Measurements from ENCODE around the gene TES.
A peak's percentile ranks its signal among the peaks of the same experiment; 100 is the strongest.

Gene TES

DNA sequence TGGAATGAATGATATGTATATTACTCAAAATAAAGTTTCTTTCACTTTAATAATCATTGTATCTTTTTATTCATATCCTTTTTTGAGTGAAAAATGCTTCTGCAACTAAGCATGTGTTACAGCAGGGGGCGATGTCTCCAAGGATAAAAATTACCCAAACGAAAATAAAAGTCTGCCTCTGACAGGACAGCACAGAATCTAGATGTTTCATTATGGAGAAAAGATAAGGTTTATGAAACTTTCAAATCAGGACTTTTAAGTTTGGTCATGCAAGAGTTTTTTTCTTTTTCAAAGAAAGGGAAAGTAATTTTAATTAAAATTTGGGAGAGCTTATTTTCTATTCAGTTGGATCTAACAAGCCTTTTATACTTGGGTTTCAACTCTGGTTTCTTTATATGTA, 48.4 kb downstream of the TES start:
- no peak overlapping the region for H3K4me3 ChIP-seq (ENCODE audit: low read depth, low read length)
- peak; percentile 36; the same call in 1 of the 2 replicates for TF ChIP-seq CTCF (IDR thresholded peaks at IDR 0.05; ENCODE audit: low read depth, low read length)

DNA sequence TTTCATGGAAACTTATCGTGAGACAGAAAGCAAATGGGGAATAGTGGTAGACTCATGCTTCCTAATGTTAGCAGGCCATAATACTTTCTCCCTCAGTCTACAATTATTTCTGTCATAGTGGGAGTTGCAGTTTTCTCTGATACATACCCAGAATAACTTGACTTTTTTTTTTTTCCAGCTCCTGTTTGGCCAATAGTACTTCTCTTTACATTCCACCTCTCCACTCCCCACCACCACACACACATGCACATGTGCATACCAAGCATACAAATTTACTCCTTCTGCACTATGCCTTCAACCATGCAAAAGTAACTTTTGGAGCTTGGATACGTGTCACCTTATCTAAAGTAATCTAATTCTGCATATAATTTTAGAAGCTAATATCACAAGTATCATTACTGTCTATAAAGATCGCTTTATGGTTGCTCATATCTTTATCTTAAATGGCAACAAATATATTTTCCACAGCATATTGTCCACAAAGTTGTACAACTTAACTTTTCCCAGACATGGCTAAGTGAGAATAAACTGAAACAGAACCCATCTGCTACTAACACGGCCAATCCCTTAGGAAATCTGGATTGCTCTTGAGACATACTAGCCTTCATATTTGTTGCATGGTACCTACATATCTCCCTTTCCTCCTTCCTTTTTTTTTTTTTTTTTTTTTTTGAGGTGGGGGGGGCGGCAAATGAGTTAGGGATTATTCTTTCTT, 49.0 kb downstream of the TES start:
- H3K4me3 ChIP-seq (ENCODE audit: low read depth, low read length), result no peak overlapping the region
- TF ChIP-seq CTCF (IDR thresholded peaks at IDR 0.05; ENCODE audit: low read depth, low read length), result no peak

DNA sequence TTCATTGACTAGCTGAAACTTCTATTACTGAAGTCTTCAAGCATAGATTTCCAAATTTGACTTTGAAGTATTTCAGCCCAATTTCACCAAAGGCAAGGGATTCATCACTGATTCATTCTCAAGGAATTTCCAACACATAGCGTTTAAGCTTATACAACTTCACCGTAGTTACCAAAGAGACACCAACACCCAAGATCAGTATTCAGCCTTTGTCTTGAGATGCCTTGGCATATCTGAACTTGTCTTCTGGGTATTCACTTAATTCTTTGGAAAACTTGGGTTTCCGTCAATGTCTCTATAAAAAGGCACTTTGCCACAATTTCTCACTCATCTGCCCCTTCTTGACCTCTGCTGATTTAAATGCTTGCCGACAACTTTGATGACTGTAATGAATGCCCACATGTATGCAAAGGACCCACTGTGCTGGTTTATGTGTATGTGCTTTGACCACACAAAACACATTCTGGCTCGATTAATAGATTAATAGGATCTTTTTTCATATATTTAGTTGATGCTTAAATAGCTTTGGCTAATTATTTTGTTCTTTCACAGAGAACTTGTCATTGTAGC, 49.6 kb downstream of the TES start:
- no peak for TF ChIP-seq CTCF (IDR thresholded peaks at IDR 0.05; ENCODE audit: low read depth, low read length)
- no peak overlapping the region for H3K4me3 ChIP-seq (ENCODE audit: low read depth, low read length)

DNA sequence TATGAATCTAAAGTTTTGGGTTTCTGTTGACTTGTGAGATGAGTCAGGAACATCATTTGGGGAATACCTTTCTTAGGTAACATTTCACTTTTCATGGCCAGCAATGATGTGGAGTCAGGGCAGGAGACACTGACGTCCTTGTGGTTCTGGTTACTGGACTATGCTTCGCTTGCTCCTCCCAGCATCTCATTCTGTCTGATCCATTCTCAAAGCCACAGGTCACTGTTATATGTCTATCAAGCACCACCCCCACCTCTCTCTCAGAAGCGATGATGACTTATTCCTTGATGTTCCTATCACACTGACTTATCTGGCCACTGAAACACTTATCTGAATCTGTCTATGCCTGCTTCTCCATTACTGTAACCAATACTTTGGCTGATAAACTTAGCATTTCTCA, 51.6 kb downstream of the TES start:
- TF ChIP-seq CTCF (IDR thresholded peaks at IDR 0.05; ENCODE audit: low read depth, low read length), result no peak
- H3K4me3 ChIP-seq (ENCODE audit: low read depth, low read length), result no peak overlapping the region

GRCh38 chr7:116265881-116266280, 55.5 kb downstream of the TES start:
- H3K4me3 ChIP-seq (ENCODE audit: low read depth, low read length), result no peak overlapping the region
- TF ChIP-seq CTCF (IDR thresholded peaks at IDR 0.05; ENCODE audit: low read depth, low read length), result no peak

GRCh38 chr7:116269466-116269865, 59.1 kb downstream of the TES start:
- no peak for TF ChIP-seq CTCF (IDR thresholded peaks at IDR 0.05; ENCODE audit: low read depth, low read length)
- no peak overlapping the region for H3K4me3 ChIP-seq (ENCODE audit: low read depth, low read length)

GRCh38 chr7:116271161-116271913, 61.0 kb downstream of the TES start:
- H3K4me3 ChIP-seq (ENCODE audit: low read depth, low read length), result peak overlapping the region; percentile 11
- no peak for TF ChIP-seq CTCF (IDR thresholded peaks at IDR 0.05; ENCODE audit: low read depth, low read length)

Measured in WI38 (cell line).